Mesendoderm (in vitro differentiated cells): ENCODE measurements around the gene AP1B1.

ENCODE experiments used
- DNase-seq: peaks from one replicate; pipeline ENCODE4 v3.0.0; 2013
- H2AK5ac ChIP-seq: 2 replicates; pipeline ENCODE4 v1.6.1; 2013; ENCODE audit warnings: low read length, inconsistent platforms
- H2BK120ac ChIP-seq: 2 replicates; pipeline ENCODE4 v1.6.1; 2013; ENCODE audit warnings: low read depth, mild to moderate bottlenecking, low read length, moderate library complexity, mixed read lengths
- H2BK15ac ChIP-seq: replicated peaks from 2 replicates; pipeline ENCODE4 v1.6.1; 2013; ENCODE audit warnings: low read depth, mild to moderate bottlenecking, moderate library complexity
- H2BK5ac ChIP-seq: 2 replicates; pipeline ENCODE4 v1.6.1; 2013; ENCODE audit warnings: low read length, inconsistent platforms
- H3K18ac ChIP-seq: 2 replicates; pipeline ENCODE4 v1.6.1; 2013; ENCODE audit warnings: mild to moderate bottlenecking, low read length, mixed read lengths
- H3K23ac ChIP-seq: one replicate; pipeline ENCODE4 v1.6.1; 2013; ENCODE audit warnings: low read length
- H3K27ac ChIP-seq: 2 replicates; pipeline ENCODE4 v1.5.1; 2013; ENCODE audit warnings: low read depth, mild to moderate bottlenecking, inconsistent platforms, low read length, moderate library complexity
- H3K27me3 ChIP-seq: 2 replicates; pipeline ENCODE4 v1.6.1; 2013; ENCODE audit warnings: low read length, control low read depth, mild to moderate bottlenecking, inconsistent platforms; ENCODE audit not compliant: insufficient read depth, poor library complexity
- H3K36me3 ChIP-seq: 2 replicates; pipeline ENCODE4 v1.6.1; 2013; ENCODE audit warnings: low read length, inconsistent platforms; ENCODE audit not compliant: control insufficient read depth, insufficient read depth
- H3K4ac ChIP-seq: one replicate; pipeline ENCODE4 v1.6.1; 2013; ENCODE audit warnings: low read depth, mild to moderate bottlenecking, low read length, moderate library complexity
- H3K4me1 ChIP-seq: 2 replicates; pipeline ENCODE4 v1.6.1; 2013; ENCODE audit warnings: low read depth, low read length, inconsistent platforms; ENCODE audit not compliant: control insufficient read depth
- H3K4me2 ChIP-seq: 2 replicates; pipeline ENCODE4 v1.6.1; 2013; ENCODE audit warnings: low read length
- H3K4me3 ChIP-seq: 2 replicates; pipeline ENCODE4 v1.5.1; 2013; ENCODE audit warnings: mild to moderate bottlenecking, low read length
- H3K56ac ChIP-seq: one replicate; pipeline ENCODE4 v1.6.1; 2013; ENCODE audit warnings: low read length
- H3K79me1 ChIP-seq: 2 replicates; pipeline ENCODE4 v1.6.1; 2013; ENCODE audit warnings: low read length, inconsistent platforms
- H3K79me2 ChIP-seq: 2 replicates; pipeline ENCODE4 v1.6.1; 2013; ENCODE audit warnings: mild to moderate bottlenecking, low read length; ENCODE audit not compliant: control insufficient read depth, insufficient read depth
- H3K9ac ChIP-seq: 2 replicates; pipeline ENCODE4 v1.6.1; 2013; ENCODE audit warnings: low read length, inconsistent platforms
- H4K5ac ChIP-seq: one replicate; pipeline ENCODE4 v1.6.1; 2013; ENCODE audit warnings: low read length
- H4K8ac ChIP-seq: one replicate; pipeline ENCODE4 v1.6.1; 2013; ENCODE audit warnings: low read depth, mild to moderate bottlenecking, control low read depth, low read length, moderate library complexity
- WGBS: extraction: QIAGEN DNeasy Blood & Tissue Kit; methylation state at CpG from one replicate; pipeline ENCODE4 v1.1.7; 2013; ENCODE audit warnings: low lambda C conversion rate, missing lambda C conversion rate; ENCODE audit not compliant: insufficient coverage; ENCODE audit errors: extremely low coverage; 5-methylcytosine and 5-hydroxymethylcytosine counted together

The AP1B1 gene

GRCh38 chr22:29353860-29354259, 34.5 kb downstream of the AP1B1 start:
- Histone ChIP-seq H3K56ac (no peak overlapping the region), H3K79me1 (no peaks in the 10 kb centered on the region), H2BK5ac (no peak overlapping the region), H3K36me3 (peaks cover 19% of the 10 kb centered on the region), H3K4ac (no peak overlapping the region), H2BK120ac (no peak overlapping the region), H3K27me3 (no peaks in the 10 kb centered on the region), H3K79me2 (no peaks in the 10 kb centered on the region), H4K8ac (no peak overlapping the region), H4K5ac (no peak overlapping the region), H2AK5ac (no peak overlapping the region), H2BK15ac (no peak overlapping the region), H3K4me2 (no peak overlapping the region), H3K18ac (no peak overlapping the region), H3K23ac (no peak overlapping the region), H3K4me3 (no peak overlapping the region), H3K4me1 (no peaks in the 10 kb centered on the region), H3K27ac (no peak overlapping the region), H3K9ac (no peak overlapping the region)
- WGBS: no CpG with 5 or more reads among the region's 8 CpGs
- no peak for DNase-seq

- no peak overlapping the region for H4K8ac ChIP-seq
- no peak overlapping the region for H4K5ac ChIP-seq
- no peak overlapping the region for H3K27ac ChIP-seq
- H3K4me3 ChIP-seq: no peak overlapping the region
- H3K36me3 ChIP-seq: peaks cover 19% of the 10 kb centered on the region
- H3K4me2 ChIP-seq: no peak overlapping the region
- H3K4me1 ChIP-seq: no peaks in the 10 kb centered on the region
- WGBS: no CpG with 5 or more reads among the region's 11 CpGs
- H2BK15ac ChIP-seq: no peak overlapping the region
- no peak overlapping the region for H2BK120ac ChIP-seq
- H2BK5ac ChIP-seq: no peak overlapping the region
- H3K18ac ChIP-seq: no peak overlapping the region
- H3K79me2 ChIP-seq: no peaks in the 10 kb centered on the region
- no peaks in the 10 kb centered on the region for H3K79me1 ChIP-seq
- H2AK5ac ChIP-seq: no peak overlapping the region
- no peak for DNase-seq
- no peak overlapping the region for H3K56ac ChIP-seq
- H3K27me3 ChIP-seq: no peaks in the 10 kb centered on the region
- no peak overlapping the region for H3K23ac ChIP-seq
- no peak overlapping the region for H3K9ac ChIP-seq
- H3K4ac ChIP-seq: no peak overlapping the region
These were observed 35.1 kb downstream of the AP1B1 start for GRCh38 chr22:29353286-29353685.

- Histone ChIP-seq H2AK5ac (no peak overlapping the region), H4K5ac (no peak overlapping the region), H3K4me1 (no peaks in the 10 kb centered on the region), H3K9ac (no peak overlapping the region), H2BK15ac (no peak overlapping the region), H3K4me2 (no peak overlapping the region), H3K79me2 (no peaks in the 10 kb centered on the region), H2BK120ac (no peak overlapping the region), H3K56ac (no peak overlapping the region), H3K4ac (no peak overlapping the region), H3K27me3 (no peaks in the 10 kb centered on the region), H3K79me1 (no peaks in the 10 kb centered on the region), H3K36me3 (peaks cover 22% of the 10 kb centered on the region), H3K4me3 (no peak overlapping the region), H3K18ac (no peak overlapping the region), H2BK5ac (no peak overlapping the region), H3K23ac (no peak overlapping the region), H3K27ac (no peak overlapping the region), H4K8ac (no peak overlapping the region)
- no CpG with 5 or more reads among the region's 9 CpGs for WGBS
- DNase-seq: no peak
These were observed 35.6 kb downstream of the AP1B1 start for GRCh38 chr22:29352778-29353177.

GRCh38 chr22:29351891-29352290, 36.5 kb downstream of the AP1B1 start:
- Histone ChIP-seq H3K36me3 (peaks cover 26% of the 10 kb centered on the region), H3K23ac (no peak overlapping the region), H4K5ac (no peak overlapping the region), H3K18ac (no peak overlapping the region), H2BK15ac (no peak overlapping the region), H2AK5ac (no peak overlapping the region), H3K27ac (no peak overlapping the region), H4K8ac (no peak overlapping the region), H2BK5ac (no peak overlapping the region), H3K56ac (no peak overlapping the region), H3K4me1 (no peaks in the 10 kb centered on the region), H3K4me3 (no peak overlapping the region), H2BK120ac (no peak overlapping the region), H3K4ac (no peak overlapping the region), H3K27me3 (no peaks in the 10 kb centered on the region), H3K9ac (no peak overlapping the region), H3K4me2 (no peak overlapping the region), H3K79me1 (no peaks in the 10 kb centered on the region), H3K79me2 (no peaks in the 10 kb centered on the region)
- no CpG with 5 or more reads among the region's 9 CpGs for WGBS
- no peak for DNase-seq

- Histone ChIP-seq H3K56ac (no peak overlapping the region), H3K4me1 (no peaks in the 10 kb centered on the region), H2AK5ac (no peak overlapping the region), H3K27me3 (no peaks in the 10 kb centered on the region), H3K18ac (no peak overlapping the region), H3K79me2 (no peaks in the 10 kb centered on the region), H3K79me1 (no peaks in the 10 kb centered on the region), H3K27ac (no peak overlapping the region), H3K4me2 (no peak overlapping the region), H2BK5ac (no peak overlapping the region), H2BK15ac (no peak overlapping the region), H2BK120ac (no peak overlapping the region), H4K8ac (no peak overlapping the region), H3K9ac (no peak overlapping the region), H3K4ac (no peak overlapping the region), H3K23ac (no peak overlapping the region), H3K4me3 (no peak overlapping the region), H4K5ac (no peak overlapping the region), H3K36me3 (peaks cover 30% of the 10 kb centered on the region)
- no peak for DNase-seq
- no CpG with 5 or more reads among the region's 6 CpGs for WGBS
These were observed 37.3 kb downstream of the AP1B1 start for GRCh38 chr22:29351042-29351441.

GRCh38 chr22:29348956-29349355, 39.4 kb downstream of the AP1B1 start:
- Histone ChIP-seq H3K23ac (no peak overlapping the region), H3K4me1 (no peaks in the 10 kb centered on the region), H3K36me3 (peaks cover 26% of the 10 kb centered on the region), H2BK120ac (no peak overlapping the region), H4K5ac (no peak overlapping the region), H2AK5ac (no peak overlapping the region), H3K27ac (no peak overlapping the region), H3K27me3 (no peaks in the 10 kb centered on the region), H3K4me2 (no peak overlapping the region), H3K4ac (no peak overlapping the region), H3K4me3 (no peak overlapping the region), H3K79me1 (no peaks in the 10 kb centered on the region), H3K56ac (no peak overlapping the region), H3K9ac (no peak overlapping the region), H2BK5ac (no peak overlapping the region), H2BK15ac (no peak overlapping the region), H3K79me2 (no peaks in the 10 kb centered on the region), H4K8ac (no peak overlapping the region), H3K18ac (no peak overlapping the region)
- DNase-seq: no peak
- WGBS: no CpG with 5 or more reads among the region's 18 CpGs
